ENCODE results near the gene OBP2B. TPM values are rescaled to one million over a fixed set of nuclear protein-coding genes. Genes with fewer than 3 reads are reported as not detected.

OBP2B gene
- total RNA-seq, 1 donor from 2014 or later: not detected

DNA sequence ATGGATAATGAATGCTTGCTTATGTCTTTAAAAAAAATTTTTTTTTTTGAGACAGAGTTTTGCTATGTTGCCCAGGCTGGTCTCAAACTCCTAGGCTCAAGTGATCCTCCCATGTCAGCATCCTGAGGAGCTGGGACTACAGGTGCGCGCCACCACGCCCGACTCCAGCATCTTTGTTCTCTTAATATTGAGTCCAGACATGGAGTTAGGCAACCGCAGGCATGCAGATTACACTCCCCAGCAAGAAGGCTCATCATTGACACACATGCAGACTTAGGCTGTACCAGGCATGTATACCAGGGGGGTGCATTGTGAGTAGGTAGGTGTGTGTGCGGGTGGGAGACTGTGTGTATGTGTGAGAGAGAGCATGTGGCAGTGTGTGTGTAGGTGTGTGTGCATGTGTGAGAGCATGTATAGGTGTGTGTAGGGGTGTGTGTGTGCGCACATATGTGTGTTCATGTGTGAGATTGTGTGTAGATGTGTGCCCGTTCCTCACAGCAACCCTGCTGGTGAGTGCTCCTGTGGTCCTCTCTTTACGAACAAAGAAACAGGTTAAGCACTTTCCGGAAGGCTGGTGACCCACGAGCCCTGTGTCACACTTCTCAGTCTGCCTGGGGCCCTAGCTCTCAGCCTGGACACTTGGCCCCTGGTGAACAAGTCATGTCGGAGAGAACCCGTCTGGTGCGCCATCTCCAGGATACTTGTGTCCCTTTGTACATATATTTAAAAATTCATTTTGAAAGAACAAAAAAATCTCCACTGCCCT is 6.2 kb downstream of the OBP2B start:
- DNase-seq (ENCODE audit: low read depth): no peak
- no peak overlapping the region for H3K4me3 ChIP-seq (ENCODE audit: low read depth, low read length)
- TF ChIP-seq, protein P1, sequence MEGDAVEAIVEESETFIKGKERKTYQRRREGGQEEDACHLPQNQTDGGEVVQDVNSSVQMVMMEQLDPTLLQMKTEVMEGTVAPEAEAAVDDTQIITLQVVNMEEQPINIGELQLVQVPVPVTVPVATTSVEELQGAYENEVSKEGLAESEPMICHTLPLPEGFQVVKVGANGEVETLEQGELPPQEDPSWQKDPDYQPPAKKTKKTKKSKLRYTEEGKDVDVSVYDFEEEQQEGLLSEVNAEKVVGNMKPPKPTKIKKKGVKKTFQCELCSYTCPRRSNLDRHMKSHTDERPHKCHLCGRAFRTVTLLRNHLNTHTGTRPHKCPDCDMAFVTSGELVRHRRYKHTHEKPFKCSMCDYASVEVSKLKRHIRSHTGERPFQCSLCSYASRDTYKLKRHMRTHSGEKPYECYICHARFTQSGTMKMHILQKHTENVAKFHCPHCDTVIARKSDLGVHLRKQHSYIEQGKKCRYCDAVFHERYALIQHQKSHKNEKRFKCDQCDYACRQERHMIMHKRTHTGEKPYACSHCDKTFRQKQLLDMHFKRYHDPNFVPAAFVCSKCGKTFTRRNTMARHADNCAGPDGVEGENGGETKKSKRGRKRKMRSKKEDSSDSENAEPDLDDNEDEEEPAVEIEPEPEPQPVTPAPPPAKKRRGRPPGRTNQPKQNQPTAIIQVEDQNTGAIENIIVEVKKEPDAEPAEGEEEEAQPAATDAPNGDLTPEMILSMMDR (conservative IDR thresholded peaks at IDR 0.05; ENCODE audit: low read depth, low read length): no peak

DNA sequence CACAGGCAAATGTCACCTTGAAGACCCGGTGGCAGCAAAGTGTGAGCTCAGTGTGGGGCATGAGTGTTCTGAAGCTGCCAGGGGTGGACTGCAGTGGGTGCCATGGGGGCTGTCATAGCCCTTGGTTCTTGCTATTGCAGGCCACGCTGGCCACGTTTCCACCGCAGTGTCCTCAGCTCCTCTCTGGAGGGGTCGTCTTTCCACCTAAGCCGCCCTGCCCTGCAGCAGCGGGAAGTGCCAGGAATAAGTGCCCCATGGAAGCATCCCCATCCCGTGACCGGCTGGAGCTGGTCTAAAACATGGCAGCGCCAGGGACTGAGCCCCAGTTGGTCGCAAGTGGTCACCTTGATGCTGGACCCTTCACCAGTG is 6.9 kb downstream of the OBP2B start:
- TF ChIP-seq, protein P1 (conservative IDR thresholded peaks at IDR 0.05; ENCODE audit: low read depth, low read length): no peak
- no peak for DNase-seq (ENCODE audit: low read depth)
- no peak overlapping the region for H3K4me3 ChIP-seq (ENCODE audit: low read depth, low read length)

GRCh38 chr9:133201424-133202144 is 7.5 kb downstream of the OBP2B start:
- TF ChIP-seq, protein P1 (conservative IDR thresholded peaks at IDR 0.05; ENCODE audit: low read depth, low read length): no peak
- no peak for DNase-seq (ENCODE audit: low read depth)

DNA sequence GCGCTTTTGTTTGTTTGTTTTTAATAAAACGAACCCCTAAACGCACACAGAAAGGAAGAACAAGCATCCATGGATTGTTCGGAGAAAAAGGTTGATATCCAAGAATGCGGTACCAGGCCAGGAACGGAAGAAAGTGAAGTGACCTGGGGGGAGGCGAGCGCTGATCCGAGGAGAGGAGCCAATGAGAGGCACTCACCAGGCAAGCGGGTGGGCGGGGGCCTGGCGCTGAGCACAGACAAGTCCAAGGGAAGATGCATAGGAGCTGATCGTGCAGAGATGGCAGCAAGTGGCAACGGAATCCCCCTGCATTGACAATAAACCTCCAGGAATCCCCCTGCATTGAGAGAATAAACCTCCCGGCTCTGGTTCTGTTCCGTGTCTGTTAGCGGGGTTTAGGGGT is 8.4 kb downstream of the OBP2B start:
- no peak for DNase-seq (ENCODE audit: low read depth)
- H3K4me3 ChIP-seq (ENCODE audit: low read depth, low read length): no peak overlapping the region
- TF ChIP-seq, protein P1 (conservative IDR thresholded peaks at IDR 0.05; ENCODE audit: low read depth, low read length): no peak

More at GRCh38 chr9:133201424-133202144, 7.5 kb downstream of the OBP2B start:
- no peak overlapping the region for H3K4me3 ChIP-seq (ENCODE audit: low read depth, low read length)

- TF ChIP-seq, protein P1 (conservative IDR thresholded peaks at IDR 0.05; ENCODE audit: low read depth, low read length): no peak
- no peak for DNase-seq (ENCODE audit: low read depth)
- H3K4me3 ChIP-seq (ENCODE audit: low read depth, low read length): peak overlapping the region; percentile 52
These were observed 9.3 kb downstream of the OBP2B start for GRCh38 chr9:133199648-133200321.

- TF ChIP-seq, protein P1 (conservative IDR thresholded peaks at IDR 0.05; ENCODE audit: low read depth, low read length): no peak
- no peak overlapping the region for H3K4me3 ChIP-seq (ENCODE audit: low read depth, low read length)
- DNase-seq (ENCODE audit: low read depth): no peak
These were observed 14.0 kb downstream of the OBP2B start for GRCh38 chr9:133195029-133195428.

Data from epithelial cell of proximal tubule (primary cell).